HG02981 (cell line): Measurements from ENCODE around the gene SMIM38.

Experiments
- ATAC-seq: cut with Tn5 transposase; IDR thresholded peaks from one replicate; pipeline ENCODE4 v1.9.1; 2021; ENCODE audit warnings: mild to moderate bottlenecking, moderate library complexity; ENCODE audit not compliant: unreplicated experiment

SMIM38 gene

GRCh38 chr11:69155302-69156234, at the start of gene SMIM38:
Gene SMIM38, plus strand, starts transcription at chr11:69155935. Its CDS starts 1,912 bp downstream, at chr11:69157847.
- no peak for ATAC-seq

GRCh38 chr11:69106031-69106811, 49.5 kb upstream of the SMIM38 start:
- ATAC-seq, result no peak

GRCh38 chr11:69107413-69107812, 48.3 kb upstream of the SMIM38 start:
- no peak for ATAC-seq

- no peak for ATAC-seq
Observed at GRCh38 chr11:69108030-69108429, 47.7 kb upstream of the SMIM38 start.

- no peak for ATAC-seq
Observed at GRCh38 chr11:69108559-69108958, 47.2 kb upstream of the SMIM38 start.

GRCh38 chr11:69109101-69109500, 46.6 kb upstream of the SMIM38 start:
- ATAC-seq, result no peak

- ATAC-seq, result no peak
Observed at GRCh38 chr11:69110451-69110850, 45.3 kb upstream of the SMIM38 start.

GRCh38 chr11:69111624-69112542, 43.9 kb upstream of the SMIM38 start:
- no peak for ATAC-seq

GRCh38 chr11:69113226-69113625, 42.5 kb upstream of the SMIM38 start:
- no peak for ATAC-seq

GRCh38 chr11:69113646-69114340, 41.9 kb upstream of the SMIM38 start:
- ATAC-seq, result no peak

- no peak for ATAC-seq
Observed at GRCh38 chr11:69114362-69114761, 41.4 kb upstream of the SMIM38 start.

GRCh38 chr11:69114811-69115523, 40.8 kb upstream of the SMIM38 start:
- ATAC-seq, result no peak

- ATAC-seq, result no peak
Observed at GRCh38 chr11:69115586-69116560, 39.9 kb upstream of the SMIM38 start.

- no peak for ATAC-seq
Observed at GRCh38 chr11:69116671-69117070, 39.1 kb upstream of the SMIM38 start.

- no peak for ATAC-seq
Observed at GRCh38 chr11:69119190-69119589, 36.5 kb upstream of the SMIM38 start.

GRCh38 chr11:69120096-69120875, 35.4 kb upstream of the SMIM38 start:
- ATAC-seq, result no peak

- no peak for ATAC-seq
Observed at GRCh38 chr11:69121021-69121420, 34.7 kb upstream of the SMIM38 start.
